Kidney epithelial cell (primary cell): ENCODE results near the gene PAMR1. TPM values are rescaled to one million over a fixed set of nuclear protein-coding genes. Genes with fewer than 3 reads are reported as not detected.

Experiments used
- DNase-seq: peaks from one replicate; pipeline ENCODE4 v3.0.0-alpha.2; 2010; ENCODE audit warnings: low read depth
- H3K27me3 ChIP-seq: 2 replicates; pipeline ENCODE4 v1.6.0; 2011; ENCODE audit warnings: low read length; ENCODE audit not compliant: control insufficient read depth, insufficient read depth
- H3K36me3 ChIP-seq: 2 replicates; pipeline ENCODE4 v1.5.1; 2011; ENCODE audit warnings: low read length; ENCODE audit not compliant: control insufficient read depth, insufficient read depth
- H3K4me3 ChIP-seq: 2 replicates; pipeline ENCODE4 v1.5.1; 2011; ENCODE audit warnings: low read depth, mild to moderate bottlenecking, control low read depth, low read length
- total RNA-seq: library from RNA; depleted of rRNA; stranded (reverse); fragments of >200 nt; gene quantifications from 2 replicates; pipeline ENCODE4 v1.2.3, GENCODE V29; 2015
- TF ChIP-seq, protein P1 (sequence below): IDR thresholded peaks from 2 replicates; pipeline ENCODE4 v1.5.1; 2011; ENCODE audit warnings: mild to moderate bottlenecking, moderate library complexity, low read length, control low read depth, inconsistent platforms; ENCODE audit not compliant: insufficient read depth, poor library complexity, severe bottlenecking

PAMR1 gene
- total RNA-seq, 1 donor from 2014 or later: 0.84 TPM

DNA sequence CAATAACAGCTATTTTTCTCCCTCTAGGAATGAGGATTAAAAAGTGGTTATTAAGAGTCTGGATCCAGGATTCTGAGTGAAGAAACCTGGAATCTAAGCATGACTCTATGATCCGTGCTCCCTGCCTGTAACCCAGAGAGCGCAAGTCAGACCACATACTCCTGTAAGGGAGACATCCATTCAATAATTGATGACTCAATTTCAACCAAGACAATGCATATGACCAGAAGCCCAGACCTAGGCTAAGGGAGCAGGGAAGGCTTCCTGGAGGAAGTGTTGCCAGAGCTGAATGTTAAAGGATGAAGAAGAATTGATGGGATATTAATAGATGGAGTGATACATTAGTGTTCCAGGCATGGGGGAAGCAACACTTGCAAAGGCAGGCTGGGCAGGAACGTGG, 13.8 kb upstream of the PAMR1 start:
- TF ChIP-seq, protein P1, sequence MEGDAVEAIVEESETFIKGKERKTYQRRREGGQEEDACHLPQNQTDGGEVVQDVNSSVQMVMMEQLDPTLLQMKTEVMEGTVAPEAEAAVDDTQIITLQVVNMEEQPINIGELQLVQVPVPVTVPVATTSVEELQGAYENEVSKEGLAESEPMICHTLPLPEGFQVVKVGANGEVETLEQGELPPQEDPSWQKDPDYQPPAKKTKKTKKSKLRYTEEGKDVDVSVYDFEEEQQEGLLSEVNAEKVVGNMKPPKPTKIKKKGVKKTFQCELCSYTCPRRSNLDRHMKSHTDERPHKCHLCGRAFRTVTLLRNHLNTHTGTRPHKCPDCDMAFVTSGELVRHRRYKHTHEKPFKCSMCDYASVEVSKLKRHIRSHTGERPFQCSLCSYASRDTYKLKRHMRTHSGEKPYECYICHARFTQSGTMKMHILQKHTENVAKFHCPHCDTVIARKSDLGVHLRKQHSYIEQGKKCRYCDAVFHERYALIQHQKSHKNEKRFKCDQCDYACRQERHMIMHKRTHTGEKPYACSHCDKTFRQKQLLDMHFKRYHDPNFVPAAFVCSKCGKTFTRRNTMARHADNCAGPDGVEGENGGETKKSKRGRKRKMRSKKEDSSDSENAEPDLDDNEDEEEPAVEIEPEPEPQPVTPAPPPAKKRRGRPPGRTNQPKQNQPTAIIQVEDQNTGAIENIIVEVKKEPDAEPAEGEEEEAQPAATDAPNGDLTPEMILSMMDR: no peak
- Histone ChIP-seq H3K27me3 (peaks cover 3% of the 10 kb centered on the region), H3K36me3 (no peaks in the 10 kb centered on the region), H3K4me3 (no peak overlapping the region)
- no peak for DNase-seq

DNA sequence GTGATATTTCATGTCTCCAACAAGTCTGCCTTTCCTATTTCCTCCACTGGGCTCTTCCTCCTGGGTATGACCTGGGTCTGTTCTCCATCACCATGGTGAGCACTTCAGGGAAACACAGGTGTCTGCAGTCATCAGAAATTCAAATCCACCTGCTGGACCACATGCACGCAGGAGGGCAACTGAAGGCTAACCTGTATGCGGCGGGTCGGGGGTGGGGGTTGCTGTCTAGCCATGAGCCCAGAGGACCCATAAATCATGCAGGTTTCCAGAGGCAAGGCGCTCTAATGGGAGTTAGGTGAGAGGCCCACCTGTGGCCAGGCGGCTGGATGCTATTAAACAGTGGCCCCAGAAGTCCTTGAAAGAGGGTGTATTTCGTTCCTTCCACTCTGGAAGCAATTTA, 11.1 kb upstream of the PAMR1 start:
- TF ChIP-seq, protein P1: no peak
- no peak overlapping the region for H3K4me3 ChIP-seq
- DNase-seq: no peak
- H3K27me3 ChIP-seq: peaks cover 3% of the 10 kb centered on the region
- no peaks in the 10 kb centered on the region for H3K36me3 ChIP-seq

DNA sequence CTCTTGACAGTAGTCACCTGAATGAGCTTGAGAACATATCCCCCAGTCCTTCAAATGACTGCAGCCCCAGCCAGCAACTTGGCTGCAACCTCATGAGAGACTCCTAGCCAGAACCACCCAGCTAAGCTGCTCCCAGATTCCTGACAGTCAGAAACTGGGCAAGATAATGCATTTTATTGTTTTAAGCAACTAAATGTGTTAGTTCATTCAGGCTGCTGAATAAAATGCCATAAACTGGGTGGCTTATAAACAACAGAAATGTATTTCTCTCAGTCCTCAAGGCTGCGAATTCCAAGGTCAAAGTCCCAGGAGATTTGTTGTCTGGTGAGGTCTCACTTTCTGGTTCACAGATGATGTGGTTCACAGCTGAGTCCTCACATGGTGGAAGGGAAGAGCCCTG, 5.8 kb upstream of the PAMR1 start:
- Histone ChIP-seq H3K27me3 (peaks cover 2% of the 10 kb centered on the region), H3K36me3 (no peaks in the 10 kb centered on the region), H3K4me3 (no peak overlapping the region)
- DNase-seq: no peak
- TF ChIP-seq, protein P1: no peak

DNA sequence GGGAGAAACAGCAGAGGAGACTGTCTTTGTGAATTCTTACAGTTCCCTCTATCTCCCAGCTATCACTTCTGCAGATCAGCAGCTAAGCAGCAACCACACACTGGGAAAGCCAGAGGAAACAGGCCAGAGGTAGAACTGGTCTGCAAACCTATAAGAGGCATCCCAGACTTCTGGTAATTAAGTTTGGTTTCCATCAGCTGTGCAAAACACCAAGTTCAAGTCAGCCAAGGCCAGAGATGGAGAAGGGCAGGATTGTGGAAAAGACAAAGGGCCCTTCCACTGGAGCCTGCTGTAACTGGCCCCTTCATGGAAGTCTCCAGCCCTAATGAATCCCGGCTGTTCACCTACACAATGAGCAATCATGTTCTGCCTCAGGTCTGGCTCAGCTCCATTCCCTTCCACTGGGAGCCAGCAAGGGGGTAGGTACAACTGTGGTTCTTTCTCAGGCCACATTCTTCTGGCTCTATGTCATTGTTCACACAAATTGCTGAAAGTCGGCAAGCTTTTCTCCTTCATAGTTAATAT, 4.6 kb upstream of the PAMR1 start:
- Histone ChIP-seq H3K4me3 (no peak overlapping the region), H3K27me3 (peaks cover 7% of the 10 kb centered on the region), H3K36me3 (no peaks in the 10 kb centered on the region)
- DNase-seq: peak; percentile 68
- TF ChIP-seq, protein P1: no peak

DNA sequence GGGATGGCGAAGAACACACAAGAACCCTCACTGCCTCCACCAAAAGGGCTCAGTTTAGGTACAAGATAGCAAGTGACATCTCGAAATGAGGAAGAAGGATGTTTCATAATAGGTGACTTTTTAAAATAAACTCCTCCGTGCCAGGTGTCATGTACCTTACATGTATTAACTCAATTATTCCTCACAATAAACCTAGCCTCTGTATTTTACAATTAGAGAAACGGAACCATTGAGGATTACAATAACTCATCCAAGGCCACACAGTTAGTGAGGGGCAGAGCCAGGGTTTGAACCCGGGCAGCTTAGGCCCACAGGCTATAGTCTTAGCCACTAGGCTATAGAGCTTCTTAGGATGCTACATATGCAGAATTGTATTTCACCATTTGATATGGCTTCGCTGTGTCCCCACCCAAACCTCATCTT, 965 bp upstream of the PAMR1 start:
- H3K36me3 ChIP-seq: no peaks in the 10 kb centered on the region
- TF ChIP-seq, protein P1: no peak
- no peak overlapping the region for H3K4me3 ChIP-seq
- peaks cover 11% of the 10 kb centered on the region for H3K27me3 ChIP-seq
- no peak for DNase-seq

DNA sequence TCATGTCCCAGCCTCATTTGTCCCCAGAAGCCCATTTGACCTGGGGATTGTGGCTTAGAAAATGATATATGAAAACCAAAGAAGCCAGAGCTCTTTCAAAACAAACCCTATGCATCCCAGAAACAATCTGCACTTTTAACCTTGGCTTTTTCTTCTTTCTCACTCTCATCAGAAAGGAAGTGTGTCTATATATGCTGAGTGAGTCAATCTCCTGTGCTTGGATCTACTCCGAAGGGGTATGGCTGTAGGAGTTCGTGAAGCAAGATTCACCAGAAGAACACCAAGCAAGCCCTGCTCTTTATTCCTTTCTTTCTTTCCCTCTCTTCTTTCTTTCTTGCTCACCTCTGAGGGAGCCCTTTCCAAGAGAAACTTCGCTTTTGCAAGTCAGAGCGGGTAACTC, 636 bp downstream of the PAMR1 start:
- TF ChIP-seq, protein P1: no peak
- Histone ChIP-seq H3K4me3 (no peak overlapping the region), H3K27me3 (peaks cover 11% of the 10 kb centered on the region), H3K36me3 (no peaks in the 10 kb centered on the region)
- DNase-seq: no peak
